GDM1 (cell line): ENCODE data around the gene ZNF48.
"Not testable (repeated sequence)": the region's sequence is repeated elsewhere in the genome, so short reads cannot be mapped to it uniquely, and the experiment has no call there.

Experiments
- DNase-seq: peaks from one replicate; lab custom pipeline; 2025; lab: John Stamatoyannopoulos, UW

The ZNF48 gene

GRCh38 chr16:30378236-30379157, 16.7 kb upstream of the ZNF48 start:
- peak; percentile 98 for DNase-seq

GRCh38 chr16:30379158-30379783, 15.9 kb upstream of the ZNF48 start:
- DNase-seq = no peak

- no peak for DNase-seq
Measured at GRCh38 chr16:30380072-30380802, 15.0 kb upstream of the ZNF48 start.

GRCh38 chr16:30380803-30381208, 14.4 kb upstream of the ZNF48 start:
- DNase-seq = no peak

GRCh38 chr16:30381291-30382041, 13.8 kb upstream of the ZNF48 start:
- DNase-seq = no peak

GRCh38 chr16:30382111-30382881, 12.9 kb upstream of the ZNF48 start, which contains the start of gene SEPTIN1:
Gene SEPTIN1 (minus strand): TSS chr16:30382561. CDS start chr16:30382542, 19 bp downstream.
- DNase-seq = peak; percentile 26

- no peak for DNase-seq
Measured at GRCh38 chr16:30383521-30383920, 11.7 kb upstream of the ZNF48 start.

GRCh38 chr16:30394592-30395154, 547 bp upstream of the ZNF48 start:
- no peak for DNase-seq

GRCh38 chr16:30395992-30396585, 869 bp downstream of the ZNF48 start:
- no peak for DNase-seq

- DNase-seq = not testable (repeated sequence)
Measured at GRCh38 chr16:30396627-30397026, 1.4 kb downstream of the ZNF48 start.

- no peak for DNase-seq
Measured at GRCh38 chr16:30397056-30397455, 1.8 kb downstream of the ZNF48 start.

GRCh38 chr16:30397776-30398660, 2.8 kb downstream of the ZNF48 start:
- DNase-seq = no peak

GRCh38 chr16:30398661-30399434, 3.6 kb downstream of the ZNF48 start:
- DNase-seq = no peak

GRCh38 chr16:30399435-30400186, 4.4 kb downstream of the ZNF48 start:
- DNase-seq = no peak

GRCh38 chr16:30401768-30402425, 6.7 kb downstream of the ZNF48 start:
- no peak for DNase-seq

GRCh38 chr16:30406795-30407101, 11.5 kb downstream of the ZNF48 start:
- DNase-seq = no peak

- peak; percentile 80 for DNase-seq
Measured at GRCh38 chr16:30407102-30407803, 12.0 kb downstream of the ZNF48 start, which contains the start of gene ZNF771. Gene ZNF771 (plus strand): TSS chr16:30407606. CDS start chr16:30408054, 448 bp downstream.
